Right lobe of liver (tissue), 4 donors: ENCODE results near the gene ATP7B.

ENCODE experiments used
- POLR2A ChIP-seq: fragments of 450-650 bp; IDR thresholded peaks from one replicate; pipeline ENCODE4 v1.6.1; 2017; ENCODE audit warnings: antibody characterized with exemption, mild to moderate bottlenecking
- TF ChIP-seq, protein P1 (sequence below), 4 donors: fragments of 200-600 bp in 3 of 4; fragments of 450-650 bp in 1 of 4; IDR thresholded peaks; one replicate each; pipeline versions ENCODE4 v1.5.1 to v1.8.0; 2016 to 2022; ENCODE audit warnings: antibody characterized with exemption in 4 of 4, mild to moderate bottlenecking in 2 of 4
- donor health status: DM: no; HTN: no; CAD: no.
- donor health status: DM: no; HTN: no; CAD: no.
- donor health status: DM: no; HTN: yes; CAD: no.

DNA sequence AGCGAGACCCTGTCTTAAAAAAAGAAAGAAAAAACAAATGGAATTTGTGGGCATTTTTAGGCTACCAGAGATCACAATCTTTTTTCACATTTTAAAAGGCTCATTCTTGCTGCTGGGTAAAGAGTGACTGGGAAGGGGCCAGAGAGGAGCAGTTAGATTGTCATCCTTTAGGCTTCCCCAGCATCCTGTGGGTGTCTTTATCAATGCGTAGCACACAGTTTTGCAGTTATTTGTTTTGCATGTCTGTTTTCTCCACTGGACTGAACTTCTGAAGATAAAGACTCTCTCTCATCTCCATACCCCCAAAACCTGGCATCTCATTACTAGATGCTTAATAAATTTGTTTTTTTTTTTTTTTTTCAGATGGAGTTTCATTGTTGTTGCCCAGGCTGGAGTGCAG lies 11.1 kb upstream of the ATP7B start:
- no peak for TF ChIP-seq POLR2A
- TF ChIP-seq, protein P1, sequence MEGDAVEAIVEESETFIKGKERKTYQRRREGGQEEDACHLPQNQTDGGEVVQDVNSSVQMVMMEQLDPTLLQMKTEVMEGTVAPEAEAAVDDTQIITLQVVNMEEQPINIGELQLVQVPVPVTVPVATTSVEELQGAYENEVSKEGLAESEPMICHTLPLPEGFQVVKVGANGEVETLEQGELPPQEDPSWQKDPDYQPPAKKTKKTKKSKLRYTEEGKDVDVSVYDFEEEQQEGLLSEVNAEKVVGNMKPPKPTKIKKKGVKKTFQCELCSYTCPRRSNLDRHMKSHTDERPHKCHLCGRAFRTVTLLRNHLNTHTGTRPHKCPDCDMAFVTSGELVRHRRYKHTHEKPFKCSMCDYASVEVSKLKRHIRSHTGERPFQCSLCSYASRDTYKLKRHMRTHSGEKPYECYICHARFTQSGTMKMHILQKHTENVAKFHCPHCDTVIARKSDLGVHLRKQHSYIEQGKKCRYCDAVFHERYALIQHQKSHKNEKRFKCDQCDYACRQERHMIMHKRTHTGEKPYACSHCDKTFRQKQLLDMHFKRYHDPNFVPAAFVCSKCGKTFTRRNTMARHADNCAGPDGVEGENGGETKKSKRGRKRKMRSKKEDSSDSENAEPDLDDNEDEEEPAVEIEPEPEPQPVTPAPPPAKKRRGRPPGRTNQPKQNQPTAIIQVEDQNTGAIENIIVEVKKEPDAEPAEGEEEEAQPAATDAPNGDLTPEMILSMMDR (IDR thresholded peaks at IDR 0.05) = no peak
